Osteocyte (in vitro differentiated cells): ENCODE data around the gene CDC42BPB. TPM values are rescaled to one million over a fixed set of nuclear protein-coding genes. Genes with fewer than 3 reads are reported as not detected.

ENCODE experiments used
- DNase-seq: peaks from one replicate; pipeline ENCODE4 v3.0.0; 2021; ENCODE audit warnings: mixed read lengths; ENCODE audit not compliant: unreplicated experiment; ENCODE audit errors: extremely low spot score
- H3K27ac Mint-ChIP-seq: one replicate; pipeline ENCODE4 v1.8.0; 2021; ENCODE audit warnings: mild to moderate bottlenecking, mixed read lengths; ENCODE audit not compliant: unreplicated experiment
- H3K27me3 Mint-ChIP-seq: one replicate; pipeline ENCODE4 v1.8.0; 2021; ENCODE audit warnings: mixed read lengths; ENCODE audit not compliant: unreplicated experiment
- H3K36me3 Mint-ChIP-seq: one replicate; pipeline ENCODE4 v1.8.0; 2021; ENCODE audit warnings: mixed read lengths; ENCODE audit not compliant: unreplicated experiment
- H3K4me1 Mint-ChIP-seq: one replicate; pipeline ENCODE4 v1.8.0; 2021; ENCODE audit warnings: mixed read lengths; ENCODE audit not compliant: unreplicated experiment
- H3K4me3 Mint-ChIP-seq: one replicate; pipeline ENCODE4 v1.8.0; 2021; ENCODE audit warnings: mild to moderate bottlenecking, moderate library complexity, mixed read lengths; ENCODE audit not compliant: unreplicated experiment
- H3K9me3 Mint-ChIP-seq: one replicate; pipeline ENCODE4 v1.8.0; 2021; ENCODE audit warnings: mixed read lengths; ENCODE audit not compliant: unreplicated experiment
- CTCF ChIP-seq: fragments of 200-600 bp; sonication (generic); IDR thresholded peaks from 2 replicates; pipeline ENCODE4 v1.5.0; 2021; ENCODE audit warnings: antibody characterized with exemption, mild to moderate bottlenecking, moderate library complexity
- total RNA-seq: library from RNA; stranded (reverse); gene quantifications from 2 replicates; pipeline ENCODE4 v1.2.1, GENCODE V29; 2021

The CDC42BPB gene
- total RNA-seq, 1 donor from 2014 or later, result 99.0 TPM

GRCh38 chr14:102931580-102932285 lies 125.6 kb downstream of the CDC42BPB start:
- TF ChIP-seq CTCF, result no peak

GRCh38 chr14:102930753-102931579 lies 126.4 kb downstream of the CDC42BPB start:
- Mint-ChIP-seq H3K27me3 (no peaks in the 10 kb centered on the region), H3K4me1 (peaks cover 2% of the 10 kb centered on the region), H3K4me3 (no peak overlapping the region), H3K27ac (no peak overlapping the region), H3K36me3 (peaks cover 9% of the 10 kb centered on the region), H3K9me3 (no peaks in the 10 kb centered on the region)
- TF ChIP-seq CTCF, result no peak
- no peak for DNase-seq

More at GRCh38 chr14:102931580-102932285, 125.6 kb downstream of the CDC42BPB start:
- H3K4me1 Mint-ChIP-seq, result peaks cover 2% of the 10 kb centered on the region
- H3K27me3 Mint-ChIP-seq, result no peaks in the 10 kb centered on the region
- H3K36me3 Mint-ChIP-seq, result peaks cover 12% of the 10 kb centered on the region
- H3K27ac Mint-ChIP-seq, result no peak overlapping the region
- H3K4me3 Mint-ChIP-seq, result no peak overlapping the region
- no peak for DNase-seq
- H3K9me3 Mint-ChIP-seq, result no peaks in the 10 kb centered on the region

GRCh38 chr14:102930138-102930752 lies 127.1 kb downstream of the CDC42BPB start:
- H3K9me3 Mint-ChIP-seq, result no peaks in the 10 kb centered on the region
- H3K36me3 Mint-ChIP-seq, result peaks cover 6% of the 10 kb centered on the region
- H3K27me3 Mint-ChIP-seq, result no peaks in the 10 kb centered on the region
- H3K27ac Mint-ChIP-seq, result no peak overlapping the region
- TF ChIP-seq CTCF, result peak; percentile 22
- no peak for DNase-seq
- no peak overlapping the region for H3K4me3 Mint-ChIP-seq
- H3K4me1 Mint-ChIP-seq, result peaks cover 2% of the 10 kb centered on the region

- H3K9me3 Mint-ChIP-seq, result no peaks in the 10 kb centered on the region
- peak overlapping the region; percentile 6 for H3K4me3 Mint-ChIP-seq
- DNase-seq, result no peak
- no peaks in the 10 kb centered on the region for H3K27me3 Mint-ChIP-seq
- TF ChIP-seq CTCF, result no peak
- no peak overlapping the region for H3K27ac Mint-ChIP-seq
- peaks cover 2% of the 10 kb centered on the region for H3K4me1 Mint-ChIP-seq
- H3K36me3 Mint-ChIP-seq, result peaks cover 6% of the 10 kb centered on the region
These were observed 127.9 kb downstream of the CDC42BPB start for GRCh38 chr14:102929241-102930137.
